Mesendoderm (in vitro differentiated cells): ENCODE measurements around the gene APBB2.

Source experiments
- DNase-seq: peaks from one replicate; pipeline ENCODE4 v3.0.0; 2013
- H2AK5ac ChIP-seq: 2 replicates; pipeline ENCODE4 v1.6.1; 2013; ENCODE audit warnings: low read length, inconsistent platforms
- H2BK120ac ChIP-seq: 2 replicates; pipeline ENCODE4 v1.6.1; 2013; ENCODE audit warnings: low read depth, mild to moderate bottlenecking, low read length, moderate library complexity, mixed read lengths
- H2BK15ac ChIP-seq: replicated peaks from 2 replicates; pipeline ENCODE4 v1.6.1; 2013; ENCODE audit warnings: low read depth, mild to moderate bottlenecking, moderate library complexity
- H2BK5ac ChIP-seq: 2 replicates; pipeline ENCODE4 v1.6.1; 2013; ENCODE audit warnings: low read length, inconsistent platforms
- H3K18ac ChIP-seq: 2 replicates; pipeline ENCODE4 v1.6.1; 2013; ENCODE audit warnings: mild to moderate bottlenecking, low read length, mixed read lengths
- H3K23ac ChIP-seq: one replicate; pipeline ENCODE4 v1.6.1; 2013; ENCODE audit warnings: low read length
- H3K27ac ChIP-seq: 2 replicates; pipeline ENCODE4 v1.5.1; 2013; ENCODE audit warnings: low read depth, mild to moderate bottlenecking, inconsistent platforms, low read length, moderate library complexity
- H3K27me3 ChIP-seq: 2 replicates; pipeline ENCODE4 v1.6.1; 2013; ENCODE audit warnings: low read length, control low read depth, mild to moderate bottlenecking, inconsistent platforms; ENCODE audit not compliant: insufficient read depth, poor library complexity
- H3K36me3 ChIP-seq: 2 replicates; pipeline ENCODE4 v1.6.1; 2013; ENCODE audit warnings: low read length, inconsistent platforms; ENCODE audit not compliant: control insufficient read depth, insufficient read depth
- H3K4ac ChIP-seq: one replicate; pipeline ENCODE4 v1.6.1; 2013; ENCODE audit warnings: low read depth, mild to moderate bottlenecking, low read length, moderate library complexity
- H3K4me1 ChIP-seq: 2 replicates; pipeline ENCODE4 v1.6.1; 2013; ENCODE audit warnings: low read depth, low read length, inconsistent platforms; ENCODE audit not compliant: control insufficient read depth
- H3K4me2 ChIP-seq: 2 replicates; pipeline ENCODE4 v1.6.1; 2013; ENCODE audit warnings: low read length
- H3K4me3 ChIP-seq: 2 replicates; pipeline ENCODE4 v1.5.1; 2013; ENCODE audit warnings: mild to moderate bottlenecking, low read length
- H3K56ac ChIP-seq: one replicate; pipeline ENCODE4 v1.6.1; 2013; ENCODE audit warnings: low read length
- H3K79me1 ChIP-seq: 2 replicates; pipeline ENCODE4 v1.6.1; 2013; ENCODE audit warnings: low read length, inconsistent platforms
- H3K79me2 ChIP-seq: 2 replicates; pipeline ENCODE4 v1.6.1; 2013; ENCODE audit warnings: mild to moderate bottlenecking, low read length; ENCODE audit not compliant: control insufficient read depth, insufficient read depth
- H3K9ac ChIP-seq: 2 replicates; pipeline ENCODE4 v1.6.1; 2013; ENCODE audit warnings: low read length, inconsistent platforms
- H4K5ac ChIP-seq: one replicate; pipeline ENCODE4 v1.6.1; 2013; ENCODE audit warnings: low read length
- H4K8ac ChIP-seq: one replicate; pipeline ENCODE4 v1.6.1; 2013; ENCODE audit warnings: low read depth, mild to moderate bottlenecking, control low read depth, low read length, moderate library complexity
- WGBS: extraction: QIAGEN DNeasy Blood & Tissue Kit; methylation state at CpG from one replicate; pipeline ENCODE4 v1.1.7; 2013; ENCODE audit warnings: low lambda C conversion rate, missing lambda C conversion rate; ENCODE audit not compliant: insufficient coverage; ENCODE audit errors: extremely low coverage; 5-methylcytosine and 5-hydroxymethylcytosine counted together

The APBB2 gene

GRCh38 chr4:40829586-40829985 is 384.8 kb downstream of the APBB2 start:
- Histone ChIP-seq H2AK5ac (no peak overlapping the region), H3K18ac (no peak overlapping the region), H2BK15ac (no peak overlapping the region), H3K4me2 (no peak overlapping the region), H3K79me1 (peaks cover 7% of the 10 kb centered on the region), H2BK5ac (no peak overlapping the region), H3K36me3 (no peaks in the 10 kb centered on the region), H4K8ac (no peak overlapping the region), H3K23ac (no peak overlapping the region), H3K56ac (no peak overlapping the region), H3K9ac (no peak overlapping the region), H4K5ac (no peak overlapping the region), H3K27ac (no peak overlapping the region), H3K4ac (no peak overlapping the region), H3K4me1 (no peaks in the 10 kb centered on the region), H3K4me3 (no peak overlapping the region), H2BK120ac (no peak overlapping the region), H3K79me2 (peaks cover 2% of the 10 kb centered on the region), H3K27me3 (no peaks in the 10 kb centered on the region)
- no CpG with 5 or more reads among the region's 4 CpGs for WGBS
- DNase-seq, result no peak

DNA sequence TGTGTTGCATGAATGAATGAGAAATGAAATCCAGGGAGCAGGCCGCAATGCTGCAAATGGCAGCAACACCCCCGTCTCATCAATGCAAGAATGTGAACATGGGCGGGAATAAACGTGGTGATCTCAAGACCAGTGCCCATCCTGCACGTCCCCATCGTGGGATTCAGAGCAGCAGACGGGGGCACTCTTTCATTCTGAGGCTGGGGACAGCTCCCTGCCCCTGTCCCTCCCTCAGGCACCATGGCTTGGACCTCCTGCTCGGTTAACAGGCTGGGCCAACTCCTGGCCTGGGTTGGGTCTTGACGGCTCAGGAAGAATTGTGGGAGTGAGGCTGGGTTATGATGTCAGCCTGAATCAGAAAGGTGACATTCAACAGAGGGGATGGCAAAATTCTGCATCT is 385.7 kb downstream of the APBB2 start:
- H3K36me3 ChIP-seq, result no peaks in the 10 kb centered on the region
- peaks cover 2% of the 10 kb centered on the region for H3K79me2 ChIP-seq
- no peak overlapping the region for H2AK5ac ChIP-seq
- H3K4me1 ChIP-seq, result no peaks in the 10 kb centered on the region
- no peak overlapping the region for H2BK15ac ChIP-seq
- no peak overlapping the region for H3K4me2 ChIP-seq
- no peak overlapping the region for H4K8ac ChIP-seq
- no peak overlapping the region for H2BK5ac ChIP-seq
- no peak overlapping the region for H3K18ac ChIP-seq
- no peaks in the 10 kb centered on the region for H3K27me3 ChIP-seq
- no CpG with 5 or more reads among the region's 9 CpGs for WGBS
- no peak overlapping the region for H3K4me3 ChIP-seq
- H3K9ac ChIP-seq, result no peak overlapping the region
- H4K5ac ChIP-seq, result no peak overlapping the region
- DNase-seq, result no peak
- no peak overlapping the region for H3K56ac ChIP-seq
- H3K4ac ChIP-seq, result no peak overlapping the region
- H3K23ac ChIP-seq, result no peak overlapping the region
- H3K79me1 ChIP-seq, result peaks cover 7% of the 10 kb centered on the region
- no peak overlapping the region for H3K27ac ChIP-seq
- H2BK120ac ChIP-seq, result no peak overlapping the region

GRCh38 chr4:40827758-40828157 is 386.6 kb downstream of the APBB2 start:
- H3K18ac ChIP-seq, result no peak overlapping the region
- no peak overlapping the region for H4K8ac ChIP-seq
- H3K79me2 ChIP-seq, result peaks cover 2% of the 10 kb centered on the region
- no peak overlapping the region for H3K56ac ChIP-seq
- no peak overlapping the region for H2BK5ac ChIP-seq
- H3K9ac ChIP-seq, result no peak overlapping the region
- H3K23ac ChIP-seq, result no peak overlapping the region
- H4K5ac ChIP-seq, result no peak overlapping the region
- DNase-seq, result no peak
- peaks cover 5% of the 10 kb centered on the region for H3K79me1 ChIP-seq
- H2BK120ac ChIP-seq, result no peak overlapping the region
- no CpG with 5 or more reads among the region's 6 CpGs for whole genome bisulfite sequencing
- H2AK5ac ChIP-seq, result no peak overlapping the region
- H3K4me3 ChIP-seq, result no peak overlapping the region
- no peaks in the 10 kb centered on the region for H3K27me3 ChIP-seq
- H2BK15ac ChIP-seq, result no peak overlapping the region
- H3K36me3 ChIP-seq, result peaks cover under 1% of the 10 kb centered on the region
- no peak overlapping the region for H3K27ac ChIP-seq
- no peak overlapping the region for H3K4ac ChIP-seq
- no peaks in the 10 kb centered on the region for H3K4me1 ChIP-seq
- no peak overlapping the region for H3K4me2 ChIP-seq

DNA sequence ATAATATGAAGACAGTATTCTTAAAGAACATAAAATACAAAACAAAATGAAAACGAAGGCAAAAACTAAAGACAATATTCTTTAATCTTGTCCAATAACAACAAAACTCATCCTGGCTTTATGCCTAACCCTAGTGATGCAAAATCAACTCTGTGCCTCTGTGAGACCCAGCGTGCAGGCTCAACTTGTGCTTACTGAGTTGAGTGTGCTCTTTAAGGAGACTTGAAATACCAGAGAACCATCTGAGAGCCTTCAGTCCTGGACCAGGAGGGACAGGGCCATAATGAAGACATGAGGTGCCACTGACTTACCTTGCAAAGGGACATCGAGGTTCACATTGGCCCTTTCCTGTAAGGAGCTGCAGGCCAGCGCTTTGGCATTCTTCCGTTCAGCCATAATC is 387.5 kb downstream of the APBB2 start:
- H3K27me3 ChIP-seq, result no peaks in the 10 kb centered on the region

DNA sequence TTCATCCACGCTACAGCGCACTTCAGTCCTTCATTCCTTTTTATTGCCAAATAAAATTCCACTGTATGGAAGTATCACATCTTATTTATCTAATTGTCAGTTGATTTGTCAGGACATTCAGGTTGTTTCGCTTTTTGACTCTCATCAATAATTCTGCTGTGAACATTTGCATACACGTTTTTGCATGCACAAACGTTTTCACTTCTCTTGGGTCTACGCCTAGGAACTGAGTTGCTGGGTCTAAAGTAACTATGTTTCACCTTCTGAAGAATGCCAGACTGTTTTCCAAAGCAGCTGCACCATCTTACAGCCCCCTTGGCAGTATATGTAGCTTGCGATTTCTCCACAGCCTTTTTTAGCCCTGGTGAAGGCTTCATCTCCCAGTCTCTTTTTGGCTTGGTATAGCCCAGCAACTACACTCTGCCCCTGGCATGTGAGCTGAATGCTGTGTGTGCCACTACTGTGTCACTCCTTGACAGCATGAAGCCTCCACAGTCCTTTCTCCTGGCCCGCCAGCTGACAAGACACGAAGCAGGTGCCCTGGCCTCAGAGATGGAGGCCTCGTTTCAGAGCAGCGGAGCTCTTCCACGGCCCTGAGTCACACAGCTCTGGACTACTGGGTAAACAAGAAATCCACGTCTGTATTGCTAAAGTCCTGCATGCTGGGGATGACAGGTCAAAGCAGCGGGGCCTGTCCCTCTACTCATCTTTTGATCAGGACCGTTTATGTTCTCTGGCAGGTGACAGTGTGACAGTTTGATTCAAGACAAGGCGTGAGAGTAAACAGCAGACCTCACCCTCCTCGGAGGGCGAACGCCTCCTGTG is 389.1 kb downstream of the APBB2 start:
- no peak for DNase-seq
- Histone ChIP-seq H2BK5ac (no peak overlapping the region), H2BK120ac (no peak overlapping the region), H3K79me1 (no peaks in the 10 kb centered on the region), H3K18ac (no peak overlapping the region), H4K8ac (no peak overlapping the region), H3K9ac (no peak overlapping the region), H3K27ac (no peak overlapping the region), H3K56ac (no peak overlapping the region), H3K79me2 (no peaks in the 10 kb centered on the region), H2BK15ac (no peak overlapping the region), H3K36me3 (peaks cover 4% of the 10 kb centered on the region), H3K4ac (no peak overlapping the region), H3K4me2 (no peak overlapping the region), H2AK5ac (no peak overlapping the region), H3K27me3 (no peaks in the 10 kb centered on the region), H3K4me3 (no peak overlapping the region), H4K5ac (no peak overlapping the region), H3K4me1 (no peaks in the 10 kb centered on the region), H3K23ac (no peak overlapping the region)
- no CpG with 5 or more reads among the region's 19 CpGs for WGBS

More for the DNA sequence above, 387.5 kb downstream of the APBB2 start:
- Histone ChIP-seq H4K8ac (no peak overlapping the region), H3K36me3 (peaks cover 2% of the 10 kb centered on the region), H3K79me2 (no peaks in the 10 kb centered on the region), H3K4me2 (no peak overlapping the region), H3K27ac (no peak overlapping the region), H4K5ac (no peak overlapping the region), H2BK5ac (no peak overlapping the region), H3K56ac (no peak overlapping the region), H3K4me1 (no peaks in the 10 kb centered on the region), H3K9ac (no peak overlapping the region), H2BK15ac (no peak overlapping the region), H3K79me1 (peaks cover 2% of the 10 kb centered on the region), H3K4me3 (no peak overlapping the region), H2BK120ac (no peak overlapping the region), H3K4ac (no peak overlapping the region), H3K23ac (no peak overlapping the region), H2AK5ac (no peak overlapping the region), H3K18ac (no peak overlapping the region)
- DNase-seq, result no peak
- no CpG with 5 or more reads among the region's 5 CpGs for WGBS
